ENCODE results near the gene TSSK3. TPM values are rescaled to one million over a fixed set of nuclear protein-coding genes. Genes with fewer than 3 reads are reported as not detected.

TSSK3 gene
- polyA plus RNA-seq, 1 donor (not counting 4 experiments of a cell fraction or from before 2014, with no cell fraction given) = 0.14 TPM

DNA sequence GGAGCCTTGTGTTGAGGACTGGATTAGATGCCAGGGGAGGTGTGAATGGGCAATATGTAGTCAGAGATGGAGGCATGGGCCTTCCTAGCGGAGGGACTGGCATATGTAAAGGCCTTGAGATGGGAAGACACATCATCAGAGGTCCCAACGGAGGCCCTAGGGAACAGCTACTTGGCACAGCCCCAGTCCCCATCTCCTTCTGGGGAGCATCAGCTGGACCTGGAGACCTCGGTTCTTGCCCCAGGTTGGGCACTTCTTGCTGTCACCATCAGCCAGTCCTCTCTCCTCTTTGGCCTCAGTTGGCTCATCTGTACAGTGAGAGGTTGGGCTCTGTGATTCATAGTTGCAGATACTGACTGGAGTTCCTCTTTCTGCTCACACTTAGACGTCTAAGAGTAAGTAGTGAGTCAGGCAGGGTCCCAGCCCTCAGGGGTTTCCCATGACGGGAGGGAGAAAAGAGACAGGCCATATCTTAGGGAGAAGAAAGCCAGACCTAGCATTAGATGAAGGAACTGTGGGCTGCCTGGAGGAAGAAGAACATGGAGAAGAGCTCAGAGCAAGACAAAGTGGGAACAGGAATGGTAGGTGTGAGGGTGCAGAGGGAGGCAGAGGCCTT, 22.9 kb upstream of the TSSK3 start:
- DNase-seq (ENCODE audit: low read depth, low spot score) = peak; percentile 58

DNA sequence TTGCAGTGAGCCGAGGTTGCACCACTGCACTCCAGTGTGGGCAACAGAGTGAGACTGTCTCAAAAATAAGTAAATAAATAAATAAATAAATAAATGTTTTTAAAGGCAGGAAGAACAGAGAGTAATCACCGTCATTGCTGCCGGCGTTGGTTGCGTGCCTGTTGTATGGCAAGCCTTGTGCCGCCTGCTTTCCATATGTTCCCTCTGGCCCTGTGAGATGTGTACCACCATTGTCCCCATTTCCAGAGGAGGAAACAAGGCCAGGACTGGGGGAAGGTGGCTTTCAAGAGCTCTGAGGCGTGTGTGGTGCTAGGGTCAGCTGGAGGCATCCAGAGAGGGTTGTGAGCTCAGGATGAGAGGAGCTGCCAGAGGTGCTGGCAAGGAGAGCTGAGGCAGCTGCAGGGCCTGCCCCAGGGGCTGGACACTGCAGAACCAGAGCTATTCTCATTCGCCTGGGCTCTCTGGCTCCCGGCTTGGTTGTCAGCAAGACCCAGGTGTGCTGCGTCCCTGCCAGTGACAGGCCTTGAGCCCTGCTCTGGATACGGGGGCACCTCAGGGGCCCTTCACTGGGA, 21.1 kb upstream of the TSSK3 start:
- Histone ChIP-seq H2AFZ (ENCODE audit: control insufficient read depth, low read length) (no peak overlapping the region), H3K79me2 (ENCODE audit: control insufficient read depth, insufficient read depth, low read length) (no peaks in the 10 kb centered on the region), H3K36me3 (ENCODE audit: control insufficient read depth in 2 of 2, extremely low read depth in 1 of 2, insufficient read depth in 2 of 2, low read length in 2 of 2) (no peaks in the 10 kb centered on the region), H3K4me3 (ENCODE audit: control insufficient read depth in 2 of 3, extremely low read depth in 1 of 3, insufficient read depth in 2 of 3, low read depth in 1 of 3, low read length in 3 of 3) (no peak overlapping the region), H3K9me3 (ENCODE audit: control insufficient read depth, low read depth, low read length) (no peaks in the 10 kb centered on the region), H3K9me1 (ENCODE audit: control insufficient read depth, extremely low read depth, insufficient read depth, low read length) (no peaks in the 10 kb centered on the region), H3K27ac (ENCODE audit: control insufficient read depth, insufficient read depth, low read length) (no peak overlapping the region), H3K4me1 (ENCODE audit: control insufficient read depth, extremely low read depth, insufficient read depth, low read length) (peaks cover 27% of the 10 kb centered on the region), H4K20me1 (ENCODE audit: control insufficient read depth, extremely low read depth, insufficient read depth, low read length) (peaks cover 2% of the 10 kb centered on the region), H3K27me3 (ENCODE audit: control insufficient read depth, extremely low read depth, insufficient read depth, low read length) (peaks cover 12% of the 10 kb centered on the region), H3K9ac (ENCODE audit: control insufficient read depth, extremely low read depth, insufficient read depth, low read length) (no peak overlapping the region), H3K4me2 (ENCODE audit: control insufficient read depth, extremely low read depth, insufficient read depth, low read depth, low read length) (no peak overlapping the region)
- FAIRE-seq (no peak), DNase-seq (ENCODE audit: low read depth, low spot score) (no peak)
- TF ChIP-seq, protein P1, sequence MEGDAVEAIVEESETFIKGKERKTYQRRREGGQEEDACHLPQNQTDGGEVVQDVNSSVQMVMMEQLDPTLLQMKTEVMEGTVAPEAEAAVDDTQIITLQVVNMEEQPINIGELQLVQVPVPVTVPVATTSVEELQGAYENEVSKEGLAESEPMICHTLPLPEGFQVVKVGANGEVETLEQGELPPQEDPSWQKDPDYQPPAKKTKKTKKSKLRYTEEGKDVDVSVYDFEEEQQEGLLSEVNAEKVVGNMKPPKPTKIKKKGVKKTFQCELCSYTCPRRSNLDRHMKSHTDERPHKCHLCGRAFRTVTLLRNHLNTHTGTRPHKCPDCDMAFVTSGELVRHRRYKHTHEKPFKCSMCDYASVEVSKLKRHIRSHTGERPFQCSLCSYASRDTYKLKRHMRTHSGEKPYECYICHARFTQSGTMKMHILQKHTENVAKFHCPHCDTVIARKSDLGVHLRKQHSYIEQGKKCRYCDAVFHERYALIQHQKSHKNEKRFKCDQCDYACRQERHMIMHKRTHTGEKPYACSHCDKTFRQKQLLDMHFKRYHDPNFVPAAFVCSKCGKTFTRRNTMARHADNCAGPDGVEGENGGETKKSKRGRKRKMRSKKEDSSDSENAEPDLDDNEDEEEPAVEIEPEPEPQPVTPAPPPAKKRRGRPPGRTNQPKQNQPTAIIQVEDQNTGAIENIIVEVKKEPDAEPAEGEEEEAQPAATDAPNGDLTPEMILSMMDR (optimal IDR thresholded peaks at IDR 0.05 in 1 of 3, IDR thresholded peaks at IDR 0.05 in 1 of 3, conservative IDR thresholded peaks at IDR 0.05 in 1 of 3; ENCODE audit: extremely low read depth in 1 of 3, insufficient read depth in 2 of 3, low read length in 3 of 3) = no peak
- TF ChIP-seq EZH2 (IDR thresholded peaks at IDR 0.05; ENCODE audit: low read length) = no peak
- dilution Hi-C loops (cut with MboI; ENCODE audit: extremely low pct_ligation_motif_present, low sequenced_read_pairs) = no loop called here

More for the DNA sequence above, 22.9 kb upstream of the TSSK3 start:
- H3K9ac ChIP-seq (ENCODE audit: control insufficient read depth, extremely low read depth, insufficient read depth, low read length) = no peak overlapping the region
- no peak overlapping the region for H3K4me3 ChIP-seq (ENCODE audit: control insufficient read depth in 2 of 3, extremely low read depth in 1 of 3, insufficient read depth in 2 of 3, low read depth in 1 of 3, low read length in 3 of 3)
- no peak overlapping the region for H3K27ac ChIP-seq (ENCODE audit: control insufficient read depth, insufficient read depth, low read length)
- peaks cover 2% of the 10 kb centered on the region for H4K20me1 ChIP-seq (ENCODE audit: control insufficient read depth, extremely low read depth, insufficient read depth, low read length)
- no peaks in the 10 kb centered on the region for H3K36me3 ChIP-seq (ENCODE audit: control insufficient read depth in 2 of 2, extremely low read depth in 1 of 2, insufficient read depth in 2 of 2, low read length in 2 of 2)
- peaks cover 27% of the 10 kb centered on the region for H3K4me1 ChIP-seq (ENCODE audit: control insufficient read depth, extremely low read depth, insufficient read depth, low read length)
- H3K79me2 ChIP-seq (ENCODE audit: control insufficient read depth, insufficient read depth, low read length) = no peaks in the 10 kb centered on the region
- peaks cover 14% of the 10 kb centered on the region for H3K27me3 ChIP-seq (ENCODE audit: control insufficient read depth, extremely low read depth, insufficient read depth, low read length)
- no peaks in the 10 kb centered on the region for H3K9me3 ChIP-seq (ENCODE audit: control insufficient read depth, low read depth, low read length)
- dilution Hi-C loops (cut with MboI; ENCODE audit: extremely low pct_ligation_motif_present, low sequenced_read_pairs) = no loop called here
- H2AFZ ChIP-seq (ENCODE audit: control insufficient read depth, low read length) = no peak overlapping the region
- TF ChIP-seq, protein P1 (optimal IDR thresholded peaks at IDR 0.05 in 1 of 3, IDR thresholded peaks at IDR 0.05 in 1 of 3, conservative IDR thresholded peaks at IDR 0.05 in 1 of 3; ENCODE audit: extremely low read depth in 1 of 3, insufficient read depth in 2 of 3, low read length in 3 of 3) = no peak
- TF ChIP-seq EZH2 (IDR thresholded peaks at IDR 0.05; ENCODE audit: low read length) = no peak
- no peak for FAIRE-seq
- H3K4me2 ChIP-seq (ENCODE audit: control insufficient read depth, extremely low read depth, insufficient read depth, low read depth, low read length) = no peak overlapping the region
- H3K9me1 ChIP-seq (ENCODE audit: control insufficient read depth, extremely low read depth, insufficient read depth, low read length) = no peaks in the 10 kb centered on the region

All from keratinocyte (primary cell).